Germinal center (tissue), 1 donor: Measurements from ENCODE around the gene CTSZ.
"Not testable (repeated sequence)": the region's sequence is repeated elsewhere in the genome, so short reads cannot be mapped to it uniquely, and the experiment has no call there.

Source experiments
- DNase-seq: peaks from one replicate; pipeline ENCODE4 v3.0.0; 2012; ENCODE audit warnings: mixed read lengths, low spot score

CTSZ gene

GRCh38 chr20:58978351-58979190 is 28.5 kb downstream of the CTSZ start:
- no peak for DNase-seq

- DNase-seq = no peak
Measured at GRCh38 chr20:58976061-58976730, 30.9 kb downstream of the CTSZ start.

GRCh38 chr20:58975353-58975752 is 31.7 kb downstream of the CTSZ start:
- DNase-seq = no peak

- no peak for DNase-seq
Measured at GRCh38 chr20:58973866-58974265, 33.2 kb downstream of the CTSZ start.

GRCh38 chr20:58973179-58973578 is 33.9 kb downstream of the CTSZ start:
- no peak for DNase-seq

- DNase-seq = no peak
Measured at GRCh38 chr20:58971429-58971828, 35.6 kb downstream of the CTSZ start.

- no peak for DNase-seq
Measured at GRCh38 chr20:58970146-58970545, 36.9 kb downstream of the CTSZ start.

GRCh38 chr20:58969439-58969838 is 37.6 kb downstream of the CTSZ start:
- no peak for DNase-seq

- DNase-seq = no peak
Measured at GRCh38 chr20:58967652-58968429, 39.2 kb downstream of the CTSZ start.

- DNase-seq = no peak
Measured at GRCh38 chr20:58965270-58966064, 41.6 kb downstream of the CTSZ start.

GRCh38 chr20:58963922-58964321 is 43.1 kb downstream of the CTSZ start:
- DNase-seq = not testable (repeated sequence)

- DNase-seq = no peak
Measured at GRCh38 chr20:58963060-58963584, 43.9 kb downstream of the CTSZ start.

- no peak for DNase-seq
Measured at GRCh38 chr20:58959652-58960051, 47.4 kb downstream of the CTSZ start.

GRCh38 chr20:58956078-58956477 is 51.0 kb downstream of the CTSZ start:
- no peak for DNase-seq

GRCh38 chr20:58953050-58953449 is 54.0 kb downstream of the CTSZ start:
- DNase-seq = no peak

- DNase-seq = no peak
Measured at GRCh38 chr20:58950603-58951002, 56.5 kb downstream of the CTSZ start.

- DNase-seq = not testable (repeated sequence)
Measured at GRCh38 chr20:58947797-58948388, 59.2 kb downstream of the CTSZ start.

GRCh38 chr20:58945965-58946631 is 61.0 kb downstream of the CTSZ start:
- no peak for DNase-seq
